GM12878 (cell line): ENCODE results near the gene MAP3K4. TPM values are rescaled to one million over a fixed set of nuclear protein-coding genes. Genes with fewer than 3 reads are reported as not detected.

Experiments
- ATAC-seq: fragments of 200-7000 bp; cut with Tn5 transposase; 3 replicates; pipeline ENCODE4 v1.9.1; 2020; ENCODE audit warnings: mild to moderate bottlenecking, moderate library complexity
- BruUV-seq: library from RNA; stranded (reverse); fragments of 400-500 nt; replicated peaks from 2 replicates; lab custom pipeline; 2021; lab: Mats Ljungman, UMichigan
- CTCF ChIA-PET: fragments of 300-600 bp; sonication (Branson Sonifier 250); formaldehyde crosslinking; extraction: SDS; loops from one replicate; lab custom pipeline; 2021; ENCODE audit warnings: inconsistent platforms; lab: Yijun Ruan, JAX
- POLR2A ChIA-PET: fragments of 350-600 bp; formaldehyde crosslinking; extraction: SDS; loops from one replicate; lab custom pipeline; 2021; ENCODE audit warnings: inconsistent platforms; lab: Charles Lee
- RAD21 ChIA-PET: fragments of 300-600 bp; sonication (Branson Sonifier 250); formaldehyde crosslinking; loops from one replicate; lab custom pipeline; 2023; ENCODE audit warnings: antibody characterized with exemption; ENCODE audit not compliant: unreplicated experiment; lab: Charles Lee
- SMC1A ChIA-PET: fragments of 300-600 bp; sonication (Branson Sonifier 250); formaldehyde crosslinking; loops from one replicate; lab custom pipeline; 2023; ENCODE audit not compliant: unreplicated experiment, uncharacterized antibody; lab: Charles Lee
- DNase-seq: peaks from one replicate; pipeline ENCODE4 v3.0.0-alpha.2; 2011; ENCODE audit warnings: low read depth, low spot score
- FAIRE-seq: peaks from 3 replicates; lab custom pipeline; 2011; peaks lifted over from hg19 to GRCh38; lab: Jason Lieb, UNC
- H2AFZ ChIP-seq: 2 replicates; pipeline ENCODE4 v1.6.0; 2011; ENCODE audit warnings: low read depth, low read length, control low read depth; ENCODE audit not compliant: control insufficient read depth
- H3K27ac ChIP-seq: 2 replicates; pipeline ENCODE4 v1.5.1; 2011; ENCODE audit warnings: control low read depth; ENCODE audit not compliant: control insufficient read depth, insufficient read depth
- H3K27me3 ChIP-seq, 2 experiments: replicated peaks in 1 of 2; 2 replicates each; pipeline versions ENCODE4 v1.6.0 to v1.6.1; 2011; ENCODE audit warnings: low read length in 1 of 2; ENCODE audit not compliant: control insufficient read depth in 2 of 2, insufficient read depth in 2 of 2
- H3K36me3 ChIP-seq, 2 experiments: 2 replicates each; pipeline ENCODE4 v1.5.1; 2011; ENCODE audit warnings: low read length in 1 of 2; ENCODE audit not compliant: control insufficient read depth in 2 of 2, insufficient read depth in 2 of 2
- H3K4me1 ChIP-seq: 2 replicates; pipeline ENCODE4 v1.6.1; 2011; ENCODE audit warnings: mild to moderate bottlenecking, low read length, moderate library complexity, mixed read lengths; ENCODE audit not compliant: control insufficient read depth, insufficient read depth
- H3K4me2 ChIP-seq: 2 replicates; pipeline ENCODE4 v1.6.0; 2011; ENCODE audit warnings: control low read depth; ENCODE audit not compliant: control insufficient read depth, insufficient read depth
- H3K4me3 ChIP-seq: fragments of 200-600 bp; sonication (generic); 2 replicates; pipeline ENCODE4 v1.5.1; 2016
- H3K79me2 ChIP-seq: 2 replicates; pipeline ENCODE4 v1.6.0; 2011; ENCODE audit warnings: low read length; ENCODE audit not compliant: control insufficient read depth, insufficient read depth
- H3K9ac ChIP-seq: 2 replicates; pipeline ENCODE4 v1.8.0; 2011; ENCODE audit warnings: low read length, control low read depth, mixed read lengths; ENCODE audit not compliant: control insufficient read depth, insufficient read depth
- H3K9me3 ChIP-seq: replicated peaks from 3 replicates; pipeline ENCODE4 v1.5.1; 2011; ENCODE audit warnings: mild to moderate bottlenecking, low read length; ENCODE audit not compliant: control insufficient read depth, insufficient read depth
- H4K20me1 ChIP-seq: 2 replicates; pipeline ENCODE4 v1.6.0; 2011; ENCODE audit not compliant: control insufficient read depth, insufficient read depth
- ASH2L ChIP-seq: fragments of 300-600, 200-600 bp; sonication (generic); IDR thresholded peaks from 2 replicates; pipeline ENCODE4 v1.6.1; 2017; ENCODE audit warnings: low read depth, mild to moderate bottlenecking, borderline replicate concordance
- ATF2 ChIP-seq: IDR thresholded peaks from 2 replicates; pipeline ENCODE4 v1.6.1; 2012; ENCODE audit warnings: low read length, inconsistent platforms
- ATF3 ChIP-seq: IDR thresholded peaks from 2 replicates; pipeline ENCODE4 v1.6.1; 2011; ENCODE audit warnings: low read depth, mild to moderate bottlenecking, low read length, moderate library complexity, borderline replicate concordance; ENCODE audit errors: extremely low read depth
- BCL11A ChIP-seq: IDR thresholded peaks from 2 replicates; pipeline ENCODE4 v1.6.1; 2011; ENCODE audit warnings: low read depth, low read length
- CHD4 ChIP-seq: fragments of 200-600 bp; sonication (generic); IDR thresholded peaks from 2 replicates; pipeline ENCODE4 v1.6.1; 2016; ENCODE audit warnings: mild to moderate bottlenecking
- CUX1 ChIP-seq: IDR thresholded peaks from 2 replicates; pipeline ENCODE4 v1.6.1; 2012; ENCODE audit warnings: improper control_type of control experiment, low read depth, low read length; ENCODE audit not compliant: insufficient replicate concordance
- EED ChIP-seq: sonication (generic); IDR thresholded peaks from 2 replicates; pipeline ENCODE4 v1.6.1; 2016; ENCODE audit warnings: antibody characterized with exemption, low read depth
- IRF3 ChIP-seq: fragments of 450-650 bp; IDR thresholded peaks from 2 replicates; pipeline ENCODE4 v1.6.1; 2014; ENCODE audit warnings: mild to moderate bottlenecking
- IRF5 ChIP-seq: fragments of 450-650 bp; IDR thresholded peaks from 2 replicates; pipeline ENCODE4 v1.6.1; 2017; ENCODE audit warnings: borderline replicate concordance
- MAX ChIP-seq: IDR thresholded peaks from 2 replicates; pipeline ENCODE4 v1.6.1; 2012; ENCODE audit warnings: low read depth, low read length, improper control_type of control experiment
- POLR2A ChIP-seq: IDR thresholded peaks from 2 replicates; pipeline ENCODE4 v1.6.1; 2011; ENCODE audit warnings: low read depth, mild to moderate bottlenecking, low read length
- SMAD5 ChIP-seq: IDR thresholded peaks from 2 replicates; pipeline ENCODE4 v1.6.1; 2016; ENCODE audit warnings: antibody characterized with exemption, low read depth
- SMC3 ChIP-seq: IDR thresholded peaks from 2 replicates; pipeline ENCODE4 v1.6.1; 2011; ENCODE audit warnings: low read length, improper control_type of control experiment, borderline replicate concordance
- STAT1 ChIP-seq: fragments of 450-650 bp; conservative IDR thresholded peaks from 2 replicates; pipeline ENCODE4 v1.6.1; 2014; ENCODE audit warnings: antibody characterized with exemption, mild to moderate bottlenecking
- SUZ12 ChIP-seq: fragments of 200-600 bp; sonication (generic); IDR thresholded peaks from one replicate; pipeline ENCODE4 v1.6.1; 2018; ENCODE audit warnings: antibody characterized with exemption, mild to moderate bottlenecking; ENCODE audit not compliant: unreplicated experiment
- TCF12 ChIP-seq: IDR thresholded peaks from 2 replicates; pipeline ENCODE4 v1.6.1; 2011; ENCODE audit warnings: low read depth, mild to moderate bottlenecking, low read length
- WGBS: methylation state at CpG from one replicate; pipeline ENCODE4 v1.1.6; 2016; ENCODE audit warnings: low lambda C conversion rate; ENCODE audit not compliant: insufficient replicate concordance, insufficient coverage; ENCODE audit errors: missing lambda C conversion rate; 5-methylcytosine and 5-hydroxymethylcytosine counted together
- in situ Hi-C: fragments of 300-500 bp; cut with MboI; formaldehyde crosslinking; loops from 9 replicates; pipeline ENCODE4 v1.14.3; 2018; ENCODE audit warnings: mixed read lengths
- intact Hi-C: fragments of 100-400 bp; cut with micrococcal nuclease; formaldehyde crosslinking; loops from one replicate; pipeline ENCODE4 v1.14.2; 2022; ENCODE audit not compliant: unreplicated experiment
- polyA plus RNA-seq, 11 experiments: library from polyadenylated mRNA; depleted of rRNA in 4 of 11; unstranded in 6 of 11; stranded (reverse) in 5 of 11; fragments of >200 nt; fragmentation: Nextera tagmentation in 4 of 11; fragmentation: Illumina TruSeq in 1 of 11; extraction: Ambion mirVana in 4 of 11; extraction: Trizol in 1 of 11; gene quantifications; 1 replicate in 1 of 11; 2 replicates in 10 of 11; pipeline versions ENCODE4 v1.2.1 to v1.2.3, GENCODE V29; 2011 to 2016; ENCODE audit warnings: inconsistent platforms in 2 of 11, missing spikeins in 2 of 11, low read depth in 1 of 11
- total RNA-seq, 4 experiments: library from RNA; depleted of rRNA in 3 of 4; stranded (reverse); fragments of >200 nt in 3 of 4; fragmentation: Illumina TruSeq in 1 of 4; extraction: Trizol in 1 of 4; gene quantifications; 2 replicates each; pipeline versions ENCODE4 v1.2.1 to v1.2.3, GENCODE V29; 2013 to 2021

Gene MAP3K4
- total and polyA plus RNA-seq, 10 of the 15 experiments (the other 5 are each of a cell fraction or from before 2014, with no cell fraction given) = 14.0 to 44.5 (median 23.1) TPM

GRCh38 chr6:160967351-160967750, 24.2 kb upstream of the MAP3K4 start:
- H3K36me3 ChIP-seq = no peaks in the 10 kb centered on the region
- no peak overlapping the region for H3K4me2 ChIP-seq
- FAIRE-seq (no peak), DNase-seq (no peak), ATAC-seq (no peak)
- H3K9me3 ChIP-seq = no peaks in the 10 kb centered on the region
- no peaks in the 10 kb centered on the region for H3K4me1 ChIP-seq
- WGBS = 28% methylated on average over 4 of the region's 4 CpGs
- RAD21 ChIA-PET = no interaction called here
- intact Hi-C loops (no loop called here), in situ Hi-C loops (no loop called here)
- no peaks in the 10 kb centered on the region; a peak in 1 of 4 replicates for H3K27me3 ChIP-seq
- H3K9ac ChIP-seq = no peak overlapping the region
- no peaks in the 10 kb centered on the region for H3K79me2 ChIP-seq
- POLR2A ChIA-PET = no interaction called here
- no peak overlapping the region for H3K27ac ChIP-seq
- CTCF ChIA-PET = no interaction called here
- H4K20me1 ChIP-seq = no peaks in the 10 kb centered on the region
- H3K4me3 ChIP-seq = no peak overlapping the region
- SMC1A ChIA-PET = interaction anchor here (1.0 kb wide), 1 partner anchor 61 kb away, joined by 4 read pairs; no protein-coding TSS in a partner anchor
- no peak overlapping the region for H2AFZ ChIP-seq
- BruUV-seq = no TSS peak
- TF ChIP-seq TCF12 (no peak), SMAD5 (no peak), MAX (no peak), CHD4 (no peak), IRF5 (no peak), POLR2A (no peak), ATF2 (no peak), EED (no peak), ATF3 (no peak), CUX1 (no peak), SMC3 (no peak), STAT1 (no peak), ASH2L (no peak), BCL11A (no peak), IRF3 (no peak), SUZ12 (no peak)
